Small intestine (tissue), 7 donors: ENCODE measurements around the gene MALT1. TPM values are rescaled to one million over a fixed set of nuclear protein-coding genes. Genes with fewer than 3 reads are reported as not detected.

Source experiments
- DNase-seq, 2 donors: peaks; one replicate each; pipeline versions ENCODE4 v3.0.0 to v3.0.0-alpha.2; 2013
- FAIRE-seq: peaks from 2 replicates; lab custom pipeline; 2012; peaks lifted over from hg19 to GRCh38; lab: Jason Lieb, UNC
- H3K27ac ChIP-seq, 3 donors: one replicate each; pipeline ENCODE4 v1.5.1; 2013; ENCODE audit warnings: low read length in 2 of 3, mild to moderate bottlenecking in 2 of 3, control low read depth in 1 of 3, inconsistent platforms in 1 of 3, low read depth in 1 of 3, moderate library complexity in 1 of 3
- H3K27me3 ChIP-seq, 3 donors: one replicate each; pipeline ENCODE4 v1.6.1; 2013; ENCODE audit warnings: low read length in 3 of 3, inconsistent platforms in 1 of 3; ENCODE audit not compliant: control insufficient read depth in 3 of 3, insufficient read depth in 3 of 3
- H3K36me3 ChIP-seq, 3 donors: one replicate each; pipeline ENCODE4 v1.6.1; 2013; ENCODE audit warnings: low read length in 3 of 3, inconsistent platforms in 1 of 3, low read depth in 1 of 3, mild to moderate bottlenecking in 1 of 3, moderate library complexity in 1 of 3; ENCODE audit not compliant: control insufficient read depth in 3 of 3, insufficient read depth in 2 of 3
- H3K4me1 ChIP-seq, 3 donors: one replicate each; pipeline ENCODE4 v1.6.1; 2013; ENCODE audit warnings: low read length in 2 of 3, inconsistent platforms in 1 of 3, low read depth in 1 of 3, mild to moderate bottlenecking in 1 of 3, moderate library complexity in 1 of 3; ENCODE audit not compliant: control insufficient read depth in 3 of 3, insufficient read depth in 2 of 3
- H3K4me3 ChIP-seq, 3 donors: one replicate each; pipeline ENCODE4 v1.5.1; 2013; ENCODE audit warnings: low read length in 3 of 3, control low read depth in 1 of 3, inconsistent platforms in 1 of 3, low read depth in 1 of 3, mild to moderate bottlenecking in 1 of 3, moderate library complexity in 1 of 3
- H3K9me3 ChIP-seq, 2 donors: one replicate each; pipeline ENCODE4 v1.6.1; 2013; ENCODE audit warnings: low read depth in 1 of 2, low read length in 1 of 2; ENCODE audit not compliant: control insufficient read depth in 2 of 2, insufficient read depth in 1 of 2
- WGBS, 3 donors: extraction: QIAGEN DNeasy Blood & Tissue Kit; methylation state at CpG; one replicate each; pipeline ENCODE4 v1.1.7; 2013; 5-methylcytosine and 5-hydroxymethylcytosine counted together
- polyA plus RNA-seq, 4 donors: library from polyadenylated mRNA; stranded (reverse) in 3 of 4; unstranded in 1 of 4; fragments of 200-250 nt in 3 of 4; fragments of 120-200 nt in 1 of 4; gene quantifications; one replicate each; pipeline versions ENCODE4 v1.2.1 to v1.2.3, GENCODE V29; 2013
- donor health status: healthy with polysubstance abuse.
- donor health status: control.
- donor health status: control.
- donor health status: Bipolar disorder and iron deficiency.
- donor health status: healthy.

The MALT1 gene
- polyA plus RNA-seq, 4 donors = 4.9 to 27.6 (median 6.3) TPM

- FAIRE-seq (no peak), DNase-seq (peak in 1 of 2 donors; percentile 36)
- Histone ChIP-seq H3K4me1 (peaks cover 2 to 23% (median 3%) of the 10 kb centered on the region in 3 donors), H3K9me3 (peaks cover 0 to 7% of the 10 kb centered on the region in 2 donors), H3K27me3 (no peaks in the 10 kb centered on the region), H3K27ac (peak overlapping the region in 2 of 3 donors; percentile 33 to 77), H3K4me3 (no peak overlapping the region), H3K36me3 (peaks cover 0 to 2% (median 0%) of the 10 kb centered on the region in 3 donors)
- WGBS, 3 donors = 45 to 53% (median 49%) methylated on average over 11 of the region's 11 CpGs
These were observed 118.0 kb downstream of the MALT1 start for GRCh38 chr18:58788971-58789875.

GRCh38 chr18:58789876-58790240 is 118.6 kb downstream of the MALT1 start:
- peak in 1 of 2 donors; percentile 13 for DNase-seq
- FAIRE-seq = no peak
- H3K27ac ChIP-seq = peak overlapping the region in 2 of 3 donors; percentile 2 to 77
- H3K9me3 ChIP-seq = peaks cover 0 to 7% of the 10 kb centered on the region in 2 donors
- WGBS, 3 donors = 66 to 73% (median 68%) methylated on average over 5 of the region's 5 CpGs
- H3K36me3 ChIP-seq = peaks cover 0 to 2% (median 0%) of the 10 kb centered on the region in 3 donors
- no peak overlapping the region for H3K4me3 ChIP-seq
- H3K27me3 ChIP-seq = no peaks in the 10 kb centered on the region
- H3K4me1 ChIP-seq = peaks cover 2 to 18% (median 3%) of the 10 kb centered on the region in 3 donors

- no peaks in the 10 kb centered on the region for H3K36me3 ChIP-seq
- FAIRE-seq (no peak), DNase-seq (peak in 1 of 2 donors; percentile 33)
- peak overlapping the region in 1 of 3 donors; percentile 62 for H3K27ac ChIP-seq
- no peak overlapping the region for H3K4me3 ChIP-seq
- peaks cover 0 to 7% of the 10 kb centered on the region in 2 donors for H3K9me3 ChIP-seq
- H3K27me3 ChIP-seq = no peaks in the 10 kb centered on the region
- H3K4me1 ChIP-seq = peaks cover 2 to 10% (median 3%) of the 10 kb centered on the region in 3 donors
- 34 to 58% (median 43%) methylated on average over 7 of the region's 7 CpGs for WGBS, 3 donors
These were observed 120.8 kb downstream of the MALT1 start for GRCh38 chr18:58792086-58792485.

- 67 to 78% (median 75%) methylated on average over 1 of the region's 1 CpG for WGBS, 3 donors
- Histone ChIP-seq H3K27me3 (no peaks in the 10 kb centered on the region), H3K4me3 (no peak overlapping the region), H3K27ac (no peak overlapping the region), H3K36me3 (no peaks in the 10 kb centered on the region), H3K4me1 (peaks cover 2 to 10% (median 3%) of the 10 kb centered on the region in 3 donors), H3K9me3 (peaks cover 0 to 6% of the 10 kb centered on the region in 2 donors)
- DNase-seq (no peak), FAIRE-seq (no peak)
These were observed 122.1 kb downstream of the MALT1 start for GRCh38 chr18:58793361-58793760.

- H3K36me3 ChIP-seq = no peaks in the 10 kb centered on the region
- no peak overlapping the region for H3K4me3 ChIP-seq
- H3K27me3 ChIP-seq = no peaks in the 10 kb centered on the region
- DNase-seq (no peak), FAIRE-seq (no peak)
- no peak overlapping the region for H3K27ac ChIP-seq
- H3K4me1 ChIP-seq = no peaks in the 10 kb centered on the region
- WGBS, 3 donors = 80 to 95% (median 95%) methylated on average over 1 of the region's 1 CpG
- H3K9me3 ChIP-seq = no peaks in the 10 kb centered on the region
These were observed 125.0 kb downstream of the MALT1 start for GRCh38 chr18:58796220-58796619.

- DNase-seq = no peak
- no peaks in the 10 kb centered on the region for H3K4me1 ChIP-seq
- WGBS, 3 donors = 51 to 63% (median 61%) methylated on average over 4 of the region's 4 CpGs
- H3K27ac ChIP-seq = no peak overlapping the region
- no peak for FAIRE-seq
- peaks cover 0 to 7% of the 10 kb centered on the region in 2 donors for H3K9me3 ChIP-seq
- no peaks in the 10 kb centered on the region for H3K36me3 ChIP-seq
- no peaks in the 10 kb centered on the region for H3K27me3 ChIP-seq
- H3K4me3 ChIP-seq = no peak overlapping the region
These were observed 129.3 kb downstream of the MALT1 start for GRCh38 chr18:58800582-58800981.

GRCh38 chr18:58802959-58803358 is 131.7 kb downstream of the MALT1 start:
- WGBS, 3 donors = 76 to 84% (median 77%) methylated on average over 5 of the region's 5 CpGs
- no peaks in the 10 kb centered on the region for H3K27me3 ChIP-seq
- H3K27ac ChIP-seq = no peak overlapping the region
- H3K4me1 ChIP-seq = no peaks in the 10 kb centered on the region
- no peak for DNase-seq
- no peak for FAIRE-seq
- H3K9me3 ChIP-seq = peaks cover 0 to 7% of the 10 kb centered on the region in 2 donors
- H3K36me3 ChIP-seq = no peaks in the 10 kb centered on the region
- no peak overlapping the region for H3K4me3 ChIP-seq

- no peaks in the 10 kb centered on the region for H3K36me3 ChIP-seq
- FAIRE-seq (no peak), DNase-seq (no peak)
- H3K27ac ChIP-seq = no peak overlapping the region
- no peak overlapping the region for H3K4me3 ChIP-seq
- no peaks in the 10 kb centered on the region for H3K27me3 ChIP-seq
- no peaks in the 10 kb centered on the region for H3K4me1 ChIP-seq
- 85 to 97% (median 96%) methylated on average over 4 of the region's 4 CpGs for WGBS, 3 donors
- peaks cover 0 to 7% of the 10 kb centered on the region in 2 donors for H3K9me3 ChIP-seq
These were observed 132.7 kb downstream of the MALT1 start for GRCh38 chr18:58803978-58804377.
